Retinal pigment epithelial cell (primary cell): Measurements from ENCODE around the gene ZNF765.
"Not testable (repeated sequence)": the region's sequence is repeated elsewhere in the genome, so short reads cannot be mapped to it uniquely, and the experiment has no call there.

Source experiments
- DNase-seq: peaks from one replicate; pipeline ENCODE4 v3.0.0-alpha.2; 2010; ENCODE audit warnings: low read depth
- H3K4me3 ChIP-seq: 2 replicates; pipeline ENCODE4 v1.5.1; 2011; ENCODE audit warnings: mild to moderate bottlenecking, low read length, control low read depth, moderate library complexity
- CTCF ChIP-seq: conservative IDR thresholded peaks from 2 replicates; pipeline ENCODE4 v1.5.1; 2011; ENCODE audit warnings: low read depth, low read length, control low read depth, inconsistent platforms

Gene ZNF765

DNA sequence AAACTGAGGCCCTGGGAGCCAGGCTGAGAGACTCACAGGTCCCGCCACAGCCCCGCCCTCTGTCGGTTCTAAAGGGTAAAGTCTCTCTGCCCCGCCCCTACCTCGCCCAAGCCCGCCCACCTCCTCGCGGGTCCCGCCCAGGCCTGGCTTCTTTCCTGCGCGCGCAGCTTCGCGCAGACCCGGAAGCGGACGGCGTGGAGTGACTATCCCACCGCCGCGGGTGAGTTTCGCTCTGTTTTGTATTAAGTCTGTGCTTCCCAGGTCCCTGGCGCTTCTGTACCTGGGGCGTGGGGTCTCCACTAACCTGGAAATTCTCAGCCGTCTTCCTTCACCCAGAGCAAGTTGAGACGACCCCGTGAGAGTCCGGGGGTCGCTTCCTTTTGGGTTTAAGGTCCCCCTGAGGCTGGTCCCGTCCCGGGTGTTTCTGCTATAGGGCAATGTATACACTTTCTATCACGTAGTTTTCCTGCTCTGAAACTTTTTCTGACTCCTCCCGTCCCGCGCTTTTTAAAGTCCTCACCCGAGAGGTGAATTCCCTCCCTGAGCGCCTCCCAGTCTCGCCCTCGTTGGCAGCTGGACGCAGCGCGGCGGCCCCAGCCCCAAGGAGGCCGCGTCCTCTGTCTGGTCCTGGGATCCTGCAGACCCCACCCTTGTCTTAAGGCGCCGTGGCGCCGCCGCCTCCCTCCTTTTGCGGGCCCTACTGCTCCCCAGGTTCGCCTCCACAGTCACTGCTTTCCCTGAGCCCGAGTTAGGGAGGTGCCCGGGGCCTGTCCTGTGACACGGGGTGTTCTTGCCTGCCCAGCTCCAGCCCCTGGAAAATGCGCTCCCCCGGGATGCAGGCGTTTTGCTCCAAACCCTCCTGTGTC, at the start of gene ZNF765:
Gene ZNF765 (plus strand): TSS at position 176 of the 866 bp plus-strand sequence. CDS start 2,867 bp downstream, outside the sequence.
- DNase-seq = peak; percentile 43
- H3K4me3 ChIP-seq = peak within 1 kb of the TSS; percentile 86
- TF ChIP-seq CTCF = peak; percentile 46

GRCh38 chr19:53355739-53356138, 39.2 kb upstream of the ZNF765 start:
- no peak for TF ChIP-seq CTCF
- H3K4me3 ChIP-seq = no peak overlapping the region
- no peak for DNase-seq

DNA sequence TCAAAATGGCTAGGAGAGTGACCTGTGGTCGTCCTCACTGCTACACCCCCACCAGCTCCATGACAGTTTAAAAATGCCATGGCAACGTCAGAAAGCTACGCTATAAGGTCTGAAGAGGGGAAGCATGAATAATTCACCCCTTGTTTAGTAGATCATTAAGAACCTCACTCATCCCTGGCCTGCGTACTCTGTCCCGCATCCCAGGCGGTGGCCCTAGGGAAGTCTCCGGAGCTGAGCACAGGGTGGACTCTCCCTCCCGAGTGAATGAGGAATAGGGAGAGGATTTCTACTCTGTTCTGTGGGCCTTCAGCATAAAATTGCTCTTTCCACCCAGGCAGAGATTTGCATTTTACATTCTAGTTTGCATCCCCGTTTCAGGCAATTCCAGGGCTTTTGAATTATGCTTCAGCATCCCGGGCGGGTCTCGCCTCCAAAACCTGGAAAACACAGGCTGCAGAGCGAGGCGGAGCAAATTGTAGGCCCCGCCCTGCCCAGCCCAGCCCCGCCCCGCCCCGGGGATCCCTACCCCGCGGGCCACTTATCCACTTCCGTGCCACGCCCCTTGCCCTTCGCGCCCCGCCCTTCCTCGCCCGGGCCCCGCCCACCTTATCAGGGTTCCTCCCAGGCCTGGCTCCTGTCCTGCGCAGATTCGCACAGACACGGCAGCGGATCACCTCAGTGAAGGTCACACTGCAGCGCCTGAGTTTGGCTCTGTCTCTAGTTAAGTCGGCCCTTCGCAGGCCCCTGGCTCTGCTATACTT, 36.9 kb upstream of the ZNF765 start:
- no peak for DNase-seq
- H3K4me3 ChIP-seq = no peak overlapping the region
- TF ChIP-seq CTCF = no peak

DNA sequence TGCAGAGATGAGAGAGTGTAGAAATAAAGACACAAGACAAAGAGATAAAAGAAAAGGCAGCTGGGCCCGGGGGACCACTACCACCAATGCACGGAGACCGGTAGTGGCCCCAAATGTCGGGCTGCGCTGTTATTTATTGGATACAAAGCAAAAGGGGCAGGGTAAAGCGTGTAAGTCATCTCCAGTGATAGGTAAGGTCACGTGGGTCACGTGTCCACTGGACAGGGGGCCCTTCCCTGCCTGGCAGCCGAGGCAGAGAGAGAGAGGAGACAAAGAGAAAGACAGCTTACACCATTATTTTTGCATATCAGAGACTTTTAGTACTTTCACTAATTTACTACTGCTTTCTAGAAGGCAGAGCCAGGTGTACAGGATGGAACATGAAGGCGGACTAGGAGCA, 34.9 kb upstream of the ZNF765 start:
- DNase-seq, H3K4me3 ChIP-seq: not testable (repeated sequence)

DNA sequence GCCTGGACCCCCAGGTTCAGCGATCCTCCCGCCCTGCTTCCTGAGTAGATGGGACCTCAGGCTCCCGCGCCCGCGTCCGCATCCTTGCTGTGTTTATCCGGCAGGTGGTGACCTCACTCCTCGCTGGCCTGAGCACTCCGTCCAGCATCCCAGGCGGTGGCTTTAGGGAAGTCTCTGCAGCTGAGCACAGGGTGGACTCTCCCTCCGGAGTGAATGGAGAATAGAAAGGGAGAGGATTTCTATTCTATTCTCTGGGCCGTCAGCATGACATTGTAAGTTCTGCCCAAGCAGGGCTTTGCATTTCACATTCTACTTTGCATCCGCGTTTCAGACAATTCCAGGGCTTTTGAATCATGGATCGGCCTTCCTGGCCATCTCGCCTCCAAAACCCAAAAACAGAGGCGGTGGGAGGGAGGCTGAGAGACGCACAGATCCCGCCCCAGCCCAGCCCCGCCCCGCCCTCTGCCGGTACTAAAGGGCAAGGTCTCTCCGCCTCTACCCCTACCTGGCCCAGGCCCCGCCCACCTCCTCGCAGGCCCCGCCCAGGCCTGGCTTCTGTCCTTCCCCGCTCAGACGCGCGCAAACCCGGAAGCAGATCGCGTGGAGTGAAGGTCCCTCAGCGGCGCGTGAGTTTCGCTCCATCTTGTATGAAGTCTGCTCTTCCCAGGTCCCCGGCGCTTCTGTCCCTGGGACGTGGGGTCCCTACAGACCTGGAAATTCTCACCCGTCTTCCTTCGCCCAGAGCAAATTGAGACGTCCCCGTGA, 29.6 kb upstream of the ZNF765 start, which contains the start of gene ZNF525:
Gene ZNF525 (plus strand): TSS at position 572 of the 765 bp plus-strand sequence. CDS start 6,577 bp downstream, outside the sequence.
- peak; percentile 27 for TF ChIP-seq CTCF
- peak; percentile 39 for DNase-seq
- H3K4me3 ChIP-seq = peak within 1 kb of the TSS; percentile 92

GRCh38 chr19:53365899-53366493, 29.0 kb upstream of the ZNF765 start:
- peak overlapping the region; percentile 92 for H3K4me3 ChIP-seq
- TF ChIP-seq CTCF = no peak
- no peak for DNase-seq
